Measurements from ENCODE around the gene TMEM178B. TPM values are rescaled to one million over a fixed set of nuclear protein-coding genes. Genes with fewer than 3 reads are reported as not detected.

TMEM178B gene
- total and polyA plus RNA-seq, 12 donors, result 1.2 to 54.6 (median 25.7) TPM

- no peak for TF ChIP-seq CTCF (IDR thresholded peaks at IDR 0.05)
- ATAC-seq (peak in 6 of 8 donors; percentile 56 to 82 (median 68)), DNase-seq (no peak)
- Histone ChIP-seq H3K4me3 (no peak overlapping the region), H3K9me3 (no peaks in the 10 kb centered on the region), H3K36me3 (no peaks in the 10 kb centered on the region), H3K4me1 (peaks cover 0 to 21% (median 10%) of the 10 kb centered on the region in 9 donors), H3K27ac (peak overlapping the region in 3 of 10 donors; percentile 15 to 46 (median 19)), H3K27me3 (no peaks in the 10 kb centered on the region)
- intact Hi-C loops (cut with DNase I), result loop anchor here in 4 of 10 donors (10.0 kb wide), 2 partner anchors 138 to 398 kb away; partner anchors contain the start of gene TMEM178B (in 2 of the 4)
- 29 to 43% methylated on average over 2 of the region's 2 CpGs for WGBS, 2 donors
Observed at GRCh38 chr7:141213226-141213625, 139.4 kb downstream of the TMEM178B start.

GRCh38 chr7:141217938-141218337, 144.1 kb downstream of the TMEM178B start:
- Histone ChIP-seq H3K27ac (no peak overlapping the region), H3K4me1 (peaks cover 0 to 21% (median 10%) of the 10 kb centered on the region in 9 donors), H3K27me3 (no peaks in the 10 kb centered on the region), H3K36me3 (no peaks in the 10 kb centered on the region), H3K4me3 (no peak overlapping the region), H3K9me3 (no peaks in the 10 kb centered on the region)
- no peak for ATAC-seq
- no peak for TF ChIP-seq CTCF (IDR thresholded peaks at IDR 0.05)
- intact Hi-C loops (cut with DNase I), result loop anchor here in 4 of 10 donors (10.0 kb wide), 2 partner anchors 143 to 403 kb away; partner anchors contain the start of gene TMEM178B (in 2 of the 4)
- WGBS, 2 donors, result 58 to 72% methylated on average over 7 of the region's 7 CpGs
- no peak for DNase-seq

GRCh38 chr7:141218941-141219340, 145.1 kb downstream of the TMEM178B start:
- intact Hi-C loops (cut with DNase I), result loop anchor here in 4 of 10 donors (10.0 kb wide), 2 partner anchors 144 to 404 kb away; partner anchors contain the start of gene TMEM178B (in 2 of the 4)
- no peak overlapping the region for H3K4me3 ChIP-seq
- no peaks in the 10 kb centered on the region for H3K27me3 ChIP-seq
- no peak for TF ChIP-seq CTCF (IDR thresholded peaks at IDR 0.05)
- WGBS, 2 donors, result 48 to 62% methylated on average over 6 of the region's 6 CpGs
- no peak overlapping the region for H3K27ac ChIP-seq
- no peaks in the 10 kb centered on the region for H3K36me3 ChIP-seq
- DNase-seq (no peak), ATAC-seq (no peak)
- no peaks in the 10 kb centered on the region for H3K9me3 ChIP-seq
- H3K4me1 ChIP-seq, result peaks cover 0 to 11% (median 8%) of the 10 kb centered on the region in 9 donors

GRCh38 chr7:141220263-141220880, 146.5 kb downstream of the TMEM178B start:
- ATAC-seq (no peak), DNase-seq (no peak)
- Histone ChIP-seq H3K9me3 (no peaks in the 10 kb centered on the region), H3K27me3 (no peaks in the 10 kb centered on the region), H3K4me3 (no peak overlapping the region), H3K4me1 (peaks cover 0 to 8% (median 0%) of the 10 kb centered on the region in 9 donors), H3K27ac (no peak overlapping the region), H3K36me3 (no peaks in the 10 kb centered on the region)
- peak in 5 of 9 donors; percentile 20 to 43 (median 23) for TF ChIP-seq CTCF (IDR thresholded peaks at IDR 0.05)
- intact Hi-C loops (cut with DNase I), result loop anchor here in 1 of 10 donors (10.0 kb wide), 1 partner anchor 406 kb away; no protein-coding TSS in a partner anchor
- 69 to 71% methylated on average over 8 of the region's 8 CpGs for WGBS, 2 donors
